ENCODE data around the gene SRGAP1.

DNA sequence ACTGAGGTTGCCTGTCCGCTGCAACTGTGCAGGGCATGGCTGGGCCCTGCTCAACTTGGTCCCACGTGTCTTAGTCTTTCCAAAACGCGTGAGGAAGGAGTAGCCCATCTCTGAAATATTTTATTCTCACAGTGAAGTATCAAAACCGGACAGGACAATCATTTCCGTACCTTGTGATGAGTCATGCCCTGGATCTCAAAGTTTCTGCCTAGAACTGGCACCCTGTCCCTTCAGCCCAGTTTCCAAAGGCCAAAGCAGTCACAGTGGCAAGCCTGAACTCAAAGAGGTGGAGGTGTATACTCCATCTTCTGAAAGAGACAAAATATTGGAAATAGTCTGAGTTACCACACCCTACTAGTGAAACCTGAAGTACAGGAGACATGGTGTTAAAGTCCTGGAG lies 28.5 kb upstream of the SRGAP1 start:
- TF ChIP-seq EZH2 (IDR thresholded peaks at IDR 0.05; ENCODE audit: low read length) (no peak), CTCF (optimal IDR thresholded peaks at IDR 0.05 in 1 of 3, IDR thresholded peaks at IDR 0.05 in 1 of 3, conservative IDR thresholded peaks at IDR 0.05 in 1 of 3; ENCODE audit: extremely low read depth in 1 of 3, insufficient read depth in 2 of 3, low read length in 3 of 3) (no peak)
